GM18873 (cell line): Measurements from ENCODE around the gene OLFM2.
"Not testable (repeated sequence)": the region's sequence is repeated elsewhere in the genome, so short reads cannot be mapped to it uniquely, and the experiment has no call there.

ENCODE experiments used
- ATAC-seq: cut with Tn5 transposase; IDR thresholded peaks from one replicate; pipeline ENCODE4 v1.9.1; 2021; ENCODE audit warnings: mild to moderate bottlenecking, moderate library complexity, moderate number of reproducible peaks; ENCODE audit not compliant: unreplicated experiment, low FRiP score

The OLFM2 gene

DNA sequence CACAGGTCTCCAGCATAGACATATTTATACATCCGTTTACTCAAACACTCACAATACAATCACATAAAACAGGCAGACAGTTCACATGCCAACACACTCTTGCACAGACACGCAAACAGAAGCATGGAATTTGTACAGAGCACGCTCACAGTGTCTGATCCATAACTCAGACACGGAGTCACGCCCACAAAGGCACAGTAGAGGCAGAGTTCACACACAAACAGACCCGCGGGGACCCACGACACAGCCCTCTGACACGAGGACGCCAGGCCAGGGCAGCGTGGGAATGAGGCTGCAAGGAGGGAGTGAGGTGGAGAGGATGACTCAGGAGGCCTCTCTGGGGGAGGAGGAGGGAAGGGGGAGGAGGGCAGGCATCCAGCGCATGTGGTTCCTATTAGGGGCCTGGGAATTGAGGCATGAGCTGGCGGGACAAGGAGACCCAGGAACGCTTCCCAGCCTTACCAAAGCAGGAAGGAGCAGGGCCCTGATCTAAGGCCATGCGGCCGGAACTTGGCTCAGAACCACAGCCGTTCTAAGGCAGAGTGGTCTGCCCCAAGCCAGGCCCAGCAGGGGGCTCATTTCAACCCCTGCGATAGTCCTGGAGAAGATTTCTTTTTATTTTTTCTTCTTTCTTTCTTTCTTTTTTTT is 9.1 kb upstream of the OLFM2 start:
- ATAC-seq, result no peak

DNA sequence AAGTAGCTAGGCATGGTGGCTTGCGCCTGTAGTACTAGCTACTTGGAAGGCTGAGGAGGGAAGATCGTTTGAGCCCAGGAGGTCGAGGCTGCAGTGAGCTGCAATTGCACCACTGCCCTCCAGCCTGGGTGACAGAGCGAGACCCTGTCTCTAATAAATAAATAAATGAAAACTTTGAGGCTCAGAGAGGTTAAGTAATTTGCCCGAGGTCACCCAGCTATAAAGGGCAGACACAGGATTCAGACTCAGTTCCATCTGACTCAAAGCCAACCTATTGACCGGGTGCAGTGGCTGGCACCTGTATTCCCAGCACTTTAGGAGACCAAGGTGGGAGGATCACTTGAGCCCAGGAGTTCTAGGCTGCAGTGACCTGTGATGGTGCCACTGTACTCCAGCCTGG is 7.4 kb upstream of the OLFM2 start:
- no peak for ATAC-seq

GRCh38 chr19:9941671-9942070 is 5.4 kb upstream of the OLFM2 start:
- ATAC-seq, result no peak

- ATAC-seq, result no peak
These were observed 4.9 kb upstream of the OLFM2 start for GRCh38 chr19:9941231-9941630.

- no peak for ATAC-seq
These were observed 4.5 kb upstream of the OLFM2 start for GRCh38 chr19:9940778-9941177.

DNA sequence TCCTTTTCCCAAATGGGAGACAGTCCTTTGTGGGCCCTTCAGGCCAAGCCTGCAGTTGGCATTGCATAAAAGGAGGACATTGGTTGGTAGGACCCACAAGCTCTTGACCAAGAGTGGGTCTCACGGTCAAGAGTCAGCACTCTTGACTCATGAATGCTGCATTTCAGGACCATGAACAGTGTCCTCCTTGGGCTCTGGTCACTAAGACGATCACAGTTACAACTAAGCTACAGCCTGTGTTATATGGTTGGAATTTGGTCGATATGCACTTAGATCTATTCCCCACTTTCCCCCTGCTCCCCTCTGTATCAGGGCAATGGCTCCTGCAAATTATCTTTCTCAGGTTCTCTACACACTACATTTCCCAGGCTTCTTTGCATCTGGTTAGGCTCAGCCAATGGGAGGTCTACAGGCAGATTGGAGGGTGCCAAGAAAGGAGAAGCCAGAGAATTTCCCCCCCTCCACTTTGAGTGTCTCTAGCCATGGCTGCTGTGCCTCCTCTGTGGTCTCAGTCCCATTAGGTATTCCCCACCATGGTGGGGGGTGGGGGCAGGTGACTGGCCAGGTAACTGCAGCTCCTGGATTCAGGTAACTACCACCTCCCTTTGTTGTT is 3.1 kb upstream of the OLFM2 start:
- ATAC-seq, result no peak

DNA sequence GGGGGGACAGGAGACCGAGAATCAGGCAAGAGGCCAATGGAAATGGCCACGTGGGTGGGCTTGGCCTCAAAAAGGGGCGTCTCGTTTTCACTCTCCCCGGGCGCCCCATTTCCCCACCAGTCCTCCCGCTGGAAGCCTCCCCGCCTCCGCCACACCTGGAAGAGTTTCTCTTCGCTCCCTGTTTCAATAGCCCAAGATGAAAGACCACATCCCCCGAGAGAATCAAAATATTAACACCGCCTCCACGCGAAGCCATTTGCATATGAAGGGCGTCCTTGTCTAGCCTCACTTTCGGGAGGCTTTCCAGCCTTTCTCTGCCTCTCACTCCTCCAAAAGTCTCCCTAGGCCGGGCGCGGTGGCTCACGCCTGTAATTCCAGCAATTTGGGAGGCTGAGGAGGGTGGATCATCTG is 691 bp upstream of the OLFM2 start:
- ATAC-seq, result no peak

DNA sequence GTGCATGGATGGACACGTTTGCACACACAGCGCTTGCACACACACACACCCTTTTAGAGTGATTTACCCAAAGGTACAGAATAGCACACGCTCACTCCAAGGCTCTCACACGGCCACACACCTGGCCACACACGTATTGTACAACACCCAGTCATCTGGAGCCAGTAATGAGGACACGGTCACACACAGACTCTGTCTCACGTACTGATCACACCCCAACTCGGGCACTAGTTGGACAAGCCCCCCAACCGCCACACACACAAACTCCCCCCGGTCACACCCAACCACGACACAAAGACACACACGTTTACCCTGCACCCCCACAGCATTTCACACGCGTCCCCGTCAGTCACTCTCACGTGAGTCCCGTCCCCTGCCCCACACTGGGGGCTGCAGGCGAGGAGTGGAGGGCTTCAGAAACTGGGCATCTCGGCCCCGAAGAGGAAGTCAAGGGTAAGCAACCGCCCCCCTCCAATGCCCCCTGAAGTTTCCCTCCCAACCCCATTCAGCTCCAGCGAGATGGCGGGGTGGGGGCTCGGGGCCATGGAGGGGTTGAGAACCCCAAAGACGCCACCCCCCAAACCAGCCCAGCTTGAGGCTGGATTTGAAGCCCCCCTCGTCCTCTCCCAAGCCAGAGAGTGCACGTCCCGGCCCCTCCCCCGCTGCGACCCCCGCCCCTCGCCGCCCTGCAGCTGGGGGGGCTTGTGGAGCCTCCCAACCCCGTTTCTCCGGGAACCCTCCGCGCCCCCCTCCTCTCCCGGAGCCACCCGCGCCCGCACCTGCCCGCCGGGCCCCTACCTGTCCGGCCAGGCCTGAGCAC is 599 bp downstream of the OLFM2 start:
- no peak for ATAC-seq

- ATAC-seq, result no peak
These were observed 2.0 kb downstream of the OLFM2 start for GRCh38 chr19:9934132-9934950.

DNA sequence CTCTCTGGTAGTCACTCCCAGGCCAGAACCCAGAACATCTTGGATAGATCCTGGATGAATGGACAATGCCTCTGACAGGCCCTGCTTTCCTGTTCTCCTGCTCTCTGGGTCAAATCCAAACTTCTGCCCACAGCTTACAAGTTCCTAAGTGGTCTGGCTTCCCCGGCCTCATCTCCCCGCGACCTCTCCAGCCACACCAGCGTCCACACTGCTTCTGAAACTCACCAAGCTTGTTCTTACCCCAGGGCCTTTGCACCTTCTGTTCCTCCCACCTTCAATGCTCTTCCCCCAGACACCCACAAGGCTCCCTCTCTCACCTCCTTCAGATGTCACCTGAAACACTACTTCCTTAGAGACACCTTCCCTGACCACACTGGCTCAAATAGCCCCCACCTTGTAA is 3.5 kb downstream of the OLFM2 start:
- ATAC-seq, result no peak

- ATAC-seq, result no peak
These were observed 4.7 kb downstream of the OLFM2 start for GRCh38 chr19:9931629-9932028.

GRCh38 chr19:9923440-9923839 is 12.9 kb downstream of the OLFM2 start:
- ATAC-seq, result no peak

DNA sequence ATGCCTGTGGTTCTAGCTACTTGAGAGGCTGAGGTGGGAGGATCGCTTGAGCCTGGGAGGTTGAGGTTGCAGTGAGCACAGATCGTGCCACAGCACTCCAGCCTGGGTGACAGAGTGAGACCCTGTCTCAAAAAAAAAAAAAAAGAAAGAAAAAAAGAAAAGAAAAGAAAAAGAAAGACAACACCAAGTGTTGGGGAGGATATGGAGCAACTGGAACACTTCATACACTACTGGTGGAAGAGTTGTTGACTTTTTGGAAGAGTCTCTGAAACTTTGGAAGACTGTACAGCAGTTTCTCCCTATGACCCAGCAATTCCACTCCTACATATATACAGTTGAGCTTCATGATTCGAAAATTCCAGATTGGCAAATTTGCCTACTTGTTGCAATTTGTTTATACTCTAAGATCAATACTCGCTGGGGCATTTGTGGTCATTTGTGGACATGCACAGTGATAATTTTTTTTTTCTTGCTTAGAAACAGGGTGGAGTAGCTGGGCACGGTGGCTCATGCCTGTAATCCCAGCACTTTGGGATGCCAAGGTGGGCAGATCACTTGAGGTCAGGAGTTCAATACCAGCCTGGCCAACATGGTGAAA is 13.4 kb downstream of the OLFM2 start:
- not testable (repeated sequence) for ATAC-seq

- no peak for ATAC-seq
These were observed 19.0 kb downstream of the OLFM2 start for GRCh38 chr19:9917321-9917720.

GRCh38 chr19:9916719-9917118 is 19.6 kb downstream of the OLFM2 start:
- ATAC-seq, result no peak

GRCh38 chr19:9914315-9915207 is 21.8 kb downstream of the OLFM2 start:
- no peak for ATAC-seq

- no peak for ATAC-seq
These were observed 22.4 kb downstream of the OLFM2 start for GRCh38 chr19:9914001-9914314.

- no peak for ATAC-seq
These were observed 22.9 kb downstream of the OLFM2 start for GRCh38 chr19:9913237-9914000.
